Activated naive CD8-positive, alpha-beta T cell treated with anti-CD3 and anti-CD28 coated beads, Interleukin-2, amount 10 ng/mL, durations not matched to agents 7 days and 5 days (primary cell): ENCODE measurements around the gene ADIRF. TPM values are rescaled to one million over a fixed set of nuclear protein-coding genes. Genes with fewer than 3 reads are reported as not detected.
A peak's percentile ranks its signal among the peaks of the same experiment; 100 is the strongest.
"Not testable (repeated sequence)": the region's sequence is repeated elsewhere in the genome, so short reads cannot be mapped to it uniquely, and the experiment has no call there.

Source experiments
- ATAC-seq: fragments of 150-1000 bp; cut with Tn5 transposase; one replicate; pipeline ENCODE4 v1.10.0; 2021; ENCODE audit warnings: low read depth, moderate library complexity
- POLR2A ChIA-PET: fragments of 350-600 bp; sonication (Branson Sonifier 250); formaldehyde crosslinking; loops from one replicate; lab custom pipeline; 2021; ENCODE audit warnings: antibody characterized with exemption; lab: Charles Lee
- DNase-seq: peaks from one replicate; pipeline ENCODE4 v3.0.0; 2021
- H3K27ac Mint-ChIP-seq: one replicate; pipeline ENCODE4 v1.8.0; 2022; ENCODE audit warnings: mild to moderate bottlenecking, mixed read lengths
- H3K27me3 Mint-ChIP-seq: one replicate; pipeline ENCODE4 v1.8.0; 2022; ENCODE audit warnings: mild to moderate bottlenecking, moderate library complexity, mixed read lengths
- H3K36me3 Mint-ChIP-seq: one replicate; pipeline ENCODE4 v1.8.0; 2021; ENCODE audit warnings: mild to moderate bottlenecking, mixed read lengths
- H3K4me1 Mint-ChIP-seq: one replicate; pipeline ENCODE4 v1.8.0; 2021; ENCODE audit warnings: mixed read lengths
- H3K4me3 Mint-ChIP-seq: one replicate; pipeline ENCODE4 v1.8.0; 2022; ENCODE audit warnings: mild to moderate bottlenecking, moderate library complexity, mixed read lengths
- H3K9me3 Mint-ChIP-seq: one replicate; pipeline ENCODE4 v1.8.0; 2021; ENCODE audit warnings: mixed read lengths
- total RNA-seq, 2 experiments: library from RNA; stranded (reverse); gene quantifications; one replicate each; pipeline ENCODE4 v1.2.3, GENCODE V29; 2021

ADIRF gene
- total RNA-seq, 2 experiments from 2014 or later, result not detected

DNA sequence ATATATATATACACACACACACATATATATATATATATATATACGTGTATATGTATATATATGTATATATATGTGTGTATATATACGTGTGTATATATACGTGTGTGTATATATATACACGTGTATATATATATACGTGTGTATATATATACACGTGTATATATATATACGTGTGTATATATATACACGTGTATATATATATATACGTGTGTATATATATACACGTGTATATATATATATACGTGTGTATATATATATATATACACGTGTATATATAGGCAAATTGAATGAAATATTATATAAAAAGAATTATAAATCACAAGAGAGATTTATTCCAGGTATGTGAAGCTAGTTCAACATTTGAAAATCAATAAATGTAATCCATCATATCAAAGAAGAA lies 23.1 kb downstream of the ADIRF start:
- DNase-seq, H3K36me3 Mint-ChIP-seq, H3K27ac Mint-ChIP-seq, POLR2A ChIA-PET, H3K9me3 Mint-ChIP-seq, H3K4me1 Mint-ChIP-seq, ATAC-seq, H3K4me3 Mint-ChIP-seq: not testable (repeated sequence)
- peaks cover 22% of the 10 kb centered on the region for H3K27me3 Mint-ChIP-seq

GRCh38 chr10:86992456-86992855 lies 24.2 kb downstream of the ADIRF start:
- Mint-ChIP-seq H3K36me3 (no peaks in the 10 kb centered on the region), H3K9me3 (no peaks in the 10 kb centered on the region), H3K4me3 (no peak overlapping the region), H3K27me3 (peaks cover 24% of the 10 kb centered on the region), H3K27ac (no peak overlapping the region), H3K4me1 (no peaks in the 10 kb centered on the region)
- no peak for DNase-seq
- ATAC-seq, result no peak
- POLR2A ChIA-PET, result no interaction called here

DNA sequence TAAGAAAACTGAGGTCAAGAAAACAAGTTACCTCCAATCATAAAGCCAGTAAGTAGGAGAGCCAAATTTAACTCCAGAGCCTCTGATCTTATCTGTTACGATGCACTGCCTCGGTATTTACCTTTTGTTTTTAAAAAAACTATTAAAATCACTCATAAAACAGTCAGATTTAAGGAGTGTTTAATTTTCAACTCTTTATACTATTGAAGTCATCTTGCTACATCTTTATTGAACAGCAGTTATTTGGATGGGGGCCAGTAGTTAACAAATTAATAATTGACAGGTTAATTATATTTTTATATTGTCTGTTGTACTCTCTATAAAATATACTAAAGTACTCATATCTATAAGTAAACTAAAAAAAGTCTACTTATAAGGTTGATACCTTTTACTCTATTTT lies 24.6 kb downstream of the ADIRF start:
- Mint-ChIP-seq H3K9me3 (no peaks in the 10 kb centered on the region), H3K4me1 (no peaks in the 10 kb centered on the region), H3K27me3 (peaks cover 27% of the 10 kb centered on the region), H3K36me3 (no peaks in the 10 kb centered on the region), H3K4me3 (no peak overlapping the region), H3K27ac (no peak overlapping the region)
- DNase-seq, result no peak
- POLR2A ChIA-PET, result no interaction called here
- no peak for ATAC-seq

DNA sequence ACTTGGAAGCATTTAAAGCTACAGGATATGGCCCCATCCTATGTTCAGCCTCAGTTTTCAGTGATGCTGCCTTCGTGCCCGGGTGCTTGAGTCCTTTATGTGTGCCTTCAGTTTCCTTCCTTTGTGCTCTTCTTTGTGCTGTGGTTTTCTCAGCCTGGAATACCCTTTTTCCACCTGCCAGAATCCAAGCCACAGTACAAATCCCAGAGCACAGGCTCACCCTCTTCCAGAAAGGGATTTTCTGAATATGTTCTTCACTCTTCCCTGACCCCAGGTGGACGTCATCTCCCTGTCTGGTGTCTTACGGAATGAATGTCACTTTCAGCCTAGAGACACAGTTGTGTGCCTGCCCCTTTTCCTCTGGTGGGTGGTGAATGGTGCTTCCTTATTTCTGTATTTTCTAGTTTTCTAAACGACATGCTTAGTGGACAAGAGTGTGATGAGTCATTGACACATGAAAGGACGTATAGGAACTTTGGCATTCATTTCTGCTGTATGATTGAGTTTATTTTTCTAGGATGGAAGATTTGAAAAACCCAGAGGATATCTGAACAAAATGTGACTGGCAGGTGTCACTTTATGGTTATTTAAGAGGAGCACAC lies 31.6 kb downstream of the ADIRF start:
- POLR2A ChIA-PET, H3K36me3 Mint-ChIP-seq, H3K27ac Mint-ChIP-seq, H3K4me1 Mint-ChIP-seq, ATAC-seq, DNase-seq, H3K27me3 Mint-ChIP-seq, H3K9me3 Mint-ChIP-seq, H3K4me3 Mint-ChIP-seq: not testable (repeated sequence)

DNA sequence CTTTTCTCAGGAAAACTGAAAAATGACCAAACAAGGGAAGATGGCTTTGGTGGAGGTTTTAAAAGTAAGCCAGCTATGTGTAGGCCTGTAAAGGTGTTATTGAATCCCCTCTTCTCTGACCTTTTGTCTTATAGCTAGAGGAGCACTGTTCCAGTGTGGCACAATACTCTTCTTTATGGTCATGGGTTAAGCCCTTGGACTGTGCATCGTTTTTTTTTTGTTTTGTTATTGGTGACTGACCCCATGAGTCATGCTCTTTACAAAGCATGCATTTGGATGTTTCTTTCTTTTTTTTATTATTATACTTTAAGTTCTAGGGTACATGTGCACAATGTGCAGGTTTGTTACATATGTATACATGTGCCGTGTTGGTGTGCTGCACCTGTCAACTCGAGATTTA lies 32.2 kb downstream of the ADIRF start:
- Mint-ChIP-seq H3K4me3 (no peak overlapping the region), H3K36me3 (no peaks in the 10 kb centered on the region), H3K27ac (no peak overlapping the region), H3K9me3 (no peaks in the 10 kb centered on the region), H3K27me3 (peaks cover 5% of the 10 kb centered on the region), H3K4me1 (no peaks in the 10 kb centered on the region)
- DNase-seq (no peak), ATAC-seq (no peak)
- POLR2A ChIA-PET, result no interaction called here

- POLR2A ChIA-PET, ATAC-seq: not testable (repeated sequence)
Measured at GRCh38 chr10:87007124-87007523, 38.8 kb downstream of the ADIRF start.

DNA sequence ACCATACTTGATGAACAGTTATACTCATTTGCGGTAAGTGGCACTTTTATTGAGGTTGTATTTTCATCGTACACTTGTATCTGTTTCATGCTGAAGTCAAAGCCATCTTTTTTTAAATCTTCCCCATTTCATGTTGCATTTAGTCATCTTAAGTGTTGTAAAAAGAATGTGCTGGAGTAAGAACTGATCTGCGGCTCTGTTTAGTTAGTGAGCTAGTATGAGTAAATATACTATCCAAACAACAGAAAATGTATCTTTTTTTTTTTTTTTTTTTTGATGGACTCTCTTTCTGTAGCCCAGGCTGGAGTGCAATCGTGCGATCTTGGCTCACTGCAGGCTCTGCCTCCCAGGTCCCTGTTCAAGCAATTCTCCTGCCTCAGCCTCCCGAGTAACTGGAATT lies 39.4 kb downstream of the ADIRF start:
- H3K27me3 Mint-ChIP-seq, ATAC-seq, H3K9me3 Mint-ChIP-seq, POLR2A ChIA-PET, H3K4me1 Mint-ChIP-seq, H3K36me3 Mint-ChIP-seq, DNase-seq, H3K4me3 Mint-ChIP-seq, H3K27ac Mint-ChIP-seq: not testable (repeated sequence)

More at GRCh38 chr10:87007124-87007523, 38.8 kb downstream of the ADIRF start:
- not testable (repeated sequence) for H3K4me3 Mint-ChIP-seq, H3K9me3 Mint-ChIP-seq, H3K4me1 Mint-ChIP-seq, DNase-seq, H3K27me3 Mint-ChIP-seq, H3K27ac Mint-ChIP-seq, H3K36me3 Mint-ChIP-seq

DNA sequence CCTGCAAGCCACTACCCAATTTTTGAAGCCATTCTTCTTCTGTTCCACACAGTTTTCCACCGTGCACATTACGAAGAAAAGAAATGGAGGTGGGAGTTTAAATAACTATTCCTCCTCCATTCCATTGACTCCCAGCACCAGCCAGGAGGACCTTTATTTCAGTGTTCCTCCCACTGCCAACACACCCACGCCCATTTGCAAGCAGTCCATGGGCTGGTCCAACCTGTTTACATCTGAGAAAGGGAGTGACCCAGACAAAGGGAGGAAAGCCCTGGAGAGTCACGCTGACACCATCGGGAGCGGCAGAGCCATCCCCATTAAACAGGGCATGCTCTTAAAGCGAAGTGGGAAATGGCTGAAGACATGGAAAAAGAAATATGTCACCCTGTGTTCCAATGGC lies 40.0 kb downstream of the ADIRF start:
- ATAC-seq, DNase-seq, POLR2A ChIA-PET: not testable (repeated sequence)

DNA sequence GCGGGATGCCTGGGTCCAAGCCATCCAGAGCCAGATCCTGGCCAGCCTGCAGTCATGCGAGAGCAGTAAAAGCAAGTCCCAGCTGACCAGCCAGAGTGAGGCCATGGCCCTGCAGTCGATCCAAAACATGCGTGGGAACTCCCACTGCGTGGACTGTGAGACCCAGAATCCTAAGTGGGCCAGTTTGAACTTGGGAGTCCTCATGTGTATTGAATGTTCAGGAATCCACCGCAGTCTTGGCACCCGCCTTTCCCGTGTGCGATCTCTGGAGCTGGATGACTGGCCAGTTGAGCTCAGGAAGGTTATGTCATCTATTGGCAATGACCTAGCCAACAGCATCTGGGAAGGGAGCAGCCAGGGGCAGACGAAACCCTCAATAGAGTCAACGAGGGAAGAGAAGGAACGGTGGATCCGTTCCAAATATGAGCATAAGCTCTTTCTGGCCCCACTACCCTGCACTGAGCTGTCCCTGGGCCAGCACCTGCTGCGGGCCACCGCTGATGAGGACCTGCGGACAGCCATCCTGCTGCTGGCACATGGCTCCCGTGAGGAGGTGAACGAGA lies 40.9 kb downstream of the ADIRF start:
- H3K36me3 Mint-ChIP-seq, H3K4me1 Mint-ChIP-seq, H3K9me3 Mint-ChIP-seq, DNase-seq, ATAC-seq, POLR2A ChIA-PET, H3K4me3 Mint-ChIP-seq, H3K27me3 Mint-ChIP-seq, H3K27ac Mint-ChIP-seq: not testable (repeated sequence)

More for the DNA sequence above, 40.0 kb downstream of the ADIRF start:
- not testable (repeated sequence) for H3K4me3 Mint-ChIP-seq, H3K27me3 Mint-ChIP-seq, H3K27ac Mint-ChIP-seq, H3K9me3 Mint-ChIP-seq, H3K4me1 Mint-ChIP-seq, H3K36me3 Mint-ChIP-seq

- H3K27ac Mint-ChIP-seq, H3K36me3 Mint-ChIP-seq, H3K9me3 Mint-ChIP-seq, POLR2A ChIA-PET, DNase-seq, H3K27me3 Mint-ChIP-seq, H3K4me1 Mint-ChIP-seq, ATAC-seq: not testable (repeated sequence)
- H3K4me3 Mint-ChIP-seq, result peak overlapping the region; percentile 35
Measured at GRCh38 chr10:87013528-87013927, 45.2 kb downstream of the ADIRF start.

GRCh38 chr10:87014986-87015716 lies 46.9 kb downstream of the ADIRF start:
- not testable (repeated sequence) for ATAC-seq, H3K4me3 Mint-ChIP-seq

DNA sequence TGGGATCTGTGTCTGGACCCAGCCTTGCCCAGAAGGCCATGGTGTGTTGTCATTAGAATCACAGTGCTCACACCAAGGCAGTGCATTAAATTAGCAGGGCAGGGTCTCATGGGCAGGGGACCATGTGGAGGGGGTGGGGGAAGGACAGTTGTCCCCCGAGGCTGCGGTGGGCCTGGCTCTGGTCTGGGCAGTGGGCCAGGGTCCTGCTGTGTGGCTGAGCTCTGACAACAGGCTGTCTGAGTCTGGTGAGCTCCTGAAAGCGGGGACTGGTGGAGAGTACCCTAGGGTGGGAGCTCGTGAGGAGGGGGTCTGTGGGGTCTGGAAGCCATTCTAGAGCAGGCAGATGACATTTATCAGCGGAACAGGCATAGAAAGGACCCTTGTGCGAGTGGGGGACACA lies 49.8 kb downstream of the ADIRF start:
- H3K27ac Mint-ChIP-seq, POLR2A ChIA-PET, H3K4me3 Mint-ChIP-seq, ATAC-seq, H3K27me3 Mint-ChIP-seq, DNase-seq, H3K9me3 Mint-ChIP-seq, H3K4me1 Mint-ChIP-seq, H3K36me3 Mint-ChIP-seq: not testable (repeated sequence)

More at GRCh38 chr10:87014986-87015716, 46.9 kb downstream of the ADIRF start:
- POLR2A ChIA-PET, H3K9me3 Mint-ChIP-seq, H3K4me1 Mint-ChIP-seq, H3K36me3 Mint-ChIP-seq, H3K27ac Mint-ChIP-seq, DNase-seq, H3K27me3 Mint-ChIP-seq: not testable (repeated sequence)

GRCh38 chr10:87019066-87019465 lies 50.8 kb downstream of the ADIRF start:
- H3K9me3 Mint-ChIP-seq, ATAC-seq, H3K27ac Mint-ChIP-seq, H3K36me3 Mint-ChIP-seq, DNase-seq, POLR2A ChIA-PET, H3K27me3 Mint-ChIP-seq, H3K4me3 Mint-ChIP-seq, H3K4me1 Mint-ChIP-seq: not testable (repeated sequence)

GRCh38 chr10:87019504-87019903 lies 51.2 kb downstream of the ADIRF start:
- POLR2A ChIA-PET, H3K4me1 Mint-ChIP-seq, DNase-seq, ATAC-seq, H3K27ac Mint-ChIP-seq, H3K36me3 Mint-ChIP-seq, H3K9me3 Mint-ChIP-seq, H3K27me3 Mint-ChIP-seq, H3K4me3 Mint-ChIP-seq: not testable (repeated sequence)
